Liver (tissue), 3 donors: ENCODE results near the gene HPS1.

ENCODE experiments used
- ATF3 ChIP-seq: IDR thresholded peaks from 2 replicates; pipeline ENCODE4 v1.6.1; 2016; ENCODE audit warnings: antibody characterized with exemption
- CTCF ChIP-seq: fragments of 150-350 bp; IDR thresholded peaks from 2 replicates; pipeline ENCODE4 v1.5.1; 2017; ENCODE audit warnings: improper control_type of control experiment, low read depth, low read length; ENCODE audit not compliant: missing input control
- EGR1 ChIP-seq, 2 donors: IDR thresholded peaks; 2 replicates each; pipeline ENCODE4 v1.6.1; 2016 to 2018; ENCODE audit warnings: antibody characterized with exemption in 2 of 2, low read depth in 2 of 2
- TAF1 ChIP-seq: conservative IDR thresholded peaks from 2 replicates; pipeline ENCODE4 v1.6.1; 2016; ENCODE audit warnings: antibody characterized with exemption, mild to moderate bottlenecking
- donor health status: healthy.
- donor health status: healthy.

- TF ChIP-seq EGR1 (IDR thresholded peaks at IDR 0.05; ENCODE audit: low read depth in 2 of 2) (no peak), CTCF (no peak), TAF1 (no peak), ATF3 (no peak)
Measured at GRCh38 chr10:98373260-98374040, 73.3 kb downstream of the HPS1 start.
